Heart left ventricle (tissue), 13 donors: Measurements from ENCODE around the gene DBN1.

Source experiments
- CTCF ChIP-seq, 12 donors: fragments of 200-600 bp; sonication (generic) in 4 of 12; IDR thresholded peaks; one replicate each; pipeline versions ENCODE4 v1.5.0 to v1.8.0; 2018 to 2022; ENCODE audit warnings: antibody characterized with exemption in 12 of 12, mild to moderate bottlenecking in 5 of 12
- POLR2A ChIP-seq, 2 donors: fragments of 450-650 bp; IDR thresholded peaks; one replicate each; pipeline ENCODE4 v1.6.1; 2017; ENCODE audit warnings: antibody characterized with exemption in 2 of 2, mild to moderate bottlenecking in 2 of 2, moderate library complexity in 2 of 2
- donor health status: ischemic (EF 13 %, LVEDD 7.1; RV severe dilation, severe dysfunction).
- donor health status: DM: no; HTN: yes; CAD: no.
- donor health status: DM: no; HTN: no; CAD: no.
- donor health status: ischemic (EF 25% LVEDD 6.9; RV normal size, moderate dysfunction).
- donor health status: ischemic (EF 25% LVEDD 5.7; RV mildly dilated, moderate dysfunction).
- donor health status: ischemic (EF 35%, LVEDD 5.7; RV mildly dilated, moderate dysfunction).
- donor health status: nonischemic (EF 11% LVEDD 7.7; RV severe dilation, severe dysfunction).
- donor health status: DM: yes; HTN: yes; CAD: no.
- donor health status: PGD.
- donor health status: ischemic (EF 29% LVEDD 5.4; RV normal size, mild dysfunction).
- donor health status: nonischemic (EF 23%, LVEDD 6.1; RV moderate dilation, normal function).

- TF ChIP-seq CTCF (IDR thresholded peaks at IDR 0.05) (no peak), POLR2A (IDR thresholded peaks at IDR 0.05) (no peak)
These were observed 40.4 kb downstream of the DBN1 start for GRCh38 chr5:177432839-177433657.
